Measurements from ENCODE around the gene TULP4.

Gene TULP4

GRCh38 chr6:158358450-158359077 lies 46.3 kb downstream of the TULP4 start:
- no peak for DNase-seq (ENCODE audit: low read depth)

GRCh38 chr6:158361068-158361467 lies 48.8 kb downstream of the TULP4 start:
- DNase-seq (ENCODE audit: low read depth): no peak

- DNase-seq (ENCODE audit: low read depth): no peak
These were observed 49.9 kb downstream of the TULP4 start for GRCh38 chr6:158361961-158362669.

- DNase-seq (ENCODE audit: low read depth): no peak
These were observed 54.1 kb downstream of the TULP4 start for GRCh38 chr6:158366363-158366762.

GRCh38 chr6:158367816-158368215 lies 55.6 kb downstream of the TULP4 start:
- DNase-seq (ENCODE audit: low read depth): no peak

- DNase-seq (ENCODE audit: low read depth): no peak
These were observed 57.0 kb downstream of the TULP4 start for GRCh38 chr6:158369241-158369640.

DNA sequence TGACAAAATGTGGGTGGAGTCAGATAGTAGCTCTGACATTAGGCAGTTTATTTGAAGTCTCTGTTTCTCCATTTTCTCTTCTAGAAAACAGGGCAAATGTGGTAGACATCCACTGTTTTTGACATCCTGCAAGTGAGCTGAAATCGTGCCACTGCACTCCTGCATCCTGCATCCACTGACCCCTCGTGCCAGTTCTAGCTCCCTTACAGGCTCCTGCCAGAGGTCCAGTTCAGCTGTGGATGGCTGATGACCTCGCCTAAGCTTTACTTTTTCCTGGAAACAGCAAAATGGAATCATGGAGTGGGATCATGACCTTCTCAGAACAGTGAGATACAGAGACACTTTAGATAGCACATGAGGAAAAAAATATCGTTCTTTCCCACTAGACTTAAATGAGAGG lies 58.5 kb downstream of the TULP4 start:
- no peak for DNase-seq (ENCODE audit: low read depth)

DNA sequence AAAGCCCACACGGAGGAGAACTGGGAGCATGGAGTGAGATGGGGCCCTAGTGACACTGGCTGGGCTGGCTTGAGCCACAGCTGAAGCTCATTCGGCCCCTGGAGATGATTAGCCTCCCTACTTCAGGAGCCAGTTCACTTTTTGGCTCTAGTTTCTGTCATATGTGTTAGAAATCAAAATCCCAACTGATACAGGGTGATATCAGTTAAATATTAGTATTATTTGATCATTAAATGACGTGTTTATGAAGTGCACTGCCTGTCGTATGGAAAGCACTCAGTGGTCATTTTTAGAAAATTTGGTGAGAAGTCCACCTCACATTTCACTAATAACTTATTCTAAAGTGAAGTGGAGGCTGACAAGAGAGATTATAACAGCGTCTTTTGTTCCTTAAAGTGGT lies 59.0 kb downstream of the TULP4 start:
- no peak for DNase-seq (ENCODE audit: low read depth)

DNA sequence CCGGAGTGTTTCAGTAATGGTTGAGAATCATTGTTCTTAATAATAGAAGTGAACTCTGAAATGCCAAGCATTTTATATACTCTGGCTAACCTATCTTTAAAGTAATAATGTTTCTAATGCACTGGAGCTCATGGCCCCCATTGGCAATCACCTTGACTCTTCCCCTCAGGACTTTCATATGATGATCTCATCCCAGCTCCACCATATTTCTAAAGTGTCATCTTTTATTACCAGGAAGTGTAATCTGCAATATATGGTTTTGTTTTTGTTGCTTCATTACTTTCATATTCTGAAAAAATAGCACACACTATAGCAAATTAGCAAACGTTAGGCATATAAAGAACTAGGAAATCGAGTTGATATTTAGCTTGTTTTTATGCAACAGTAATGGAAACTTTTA lies 60.3 kb downstream of the TULP4 start:
- DNase-seq (ENCODE audit: low read depth): no peak

DNA sequence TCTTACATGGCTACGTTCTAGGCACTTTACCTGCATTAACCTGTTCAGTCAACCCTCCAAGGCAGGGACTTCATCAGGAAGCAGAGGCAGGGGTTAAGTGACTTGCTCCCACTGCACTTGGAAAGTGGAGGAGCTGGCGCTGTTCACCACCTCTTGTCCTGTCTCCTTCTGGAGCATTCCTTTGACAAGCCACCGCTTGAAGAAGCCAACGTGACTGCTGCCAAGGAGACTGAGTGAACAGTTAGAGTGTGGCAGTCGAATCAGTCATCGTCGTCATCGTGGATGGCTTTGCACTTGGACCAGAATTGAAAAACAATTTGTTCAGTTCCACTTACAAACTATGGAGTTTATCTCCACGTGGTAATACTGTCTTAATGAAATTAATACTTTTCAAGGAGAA lies 60.9 kb downstream of the TULP4 start:
- DNase-seq (ENCODE audit: low read depth): no peak

- DNase-seq (ENCODE audit: low read depth): no peak
These were observed 61.8 kb downstream of the TULP4 start for GRCh38 chr6:158374020-158374419.

GRCh38 chr6:158376631-158377081 lies 64.4 kb downstream of the TULP4 start:
- DNase-seq (ENCODE audit: low read depth): no peak

DNA sequence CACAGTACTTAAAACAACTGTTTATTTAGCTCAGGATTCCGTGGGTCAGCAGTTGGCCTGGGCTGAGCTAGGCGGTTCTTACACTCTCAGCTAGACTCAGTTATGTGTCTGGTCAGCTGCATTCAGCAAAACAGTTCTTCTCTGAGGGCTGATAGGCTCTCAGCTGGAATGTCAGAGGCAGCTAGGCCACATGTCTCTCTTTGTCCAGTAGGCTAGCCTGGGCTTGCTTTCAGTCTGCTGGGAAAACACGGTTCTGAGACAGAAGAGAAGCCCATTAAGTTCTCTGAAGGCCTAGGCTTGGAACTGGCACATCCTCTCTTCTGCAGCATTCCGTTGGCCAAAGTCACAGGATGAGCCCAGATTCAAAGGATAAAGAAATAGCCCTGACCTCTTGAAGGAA lies 65.6 kb downstream of the TULP4 start:
- DNase-seq (ENCODE audit: low read depth): no peak

DNA sequence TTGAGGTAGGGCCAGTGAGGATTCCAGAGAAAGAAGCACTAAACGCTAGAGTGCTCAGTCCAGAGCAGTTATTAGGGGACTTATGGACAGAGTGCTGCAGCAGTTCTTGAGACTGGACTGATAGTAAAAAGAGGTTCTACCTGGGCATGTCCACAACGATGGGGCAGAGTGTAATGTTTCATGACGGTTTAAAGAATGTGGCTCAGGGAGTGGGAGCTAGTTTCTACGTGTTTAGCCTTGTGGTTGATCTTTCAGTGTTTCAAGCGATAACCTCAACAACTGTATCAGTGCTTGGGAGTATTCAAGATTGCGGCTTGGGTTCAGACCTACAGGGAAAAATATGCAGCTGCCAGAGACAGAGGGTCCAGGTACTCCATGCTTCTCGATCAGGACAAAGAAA lies 67.1 kb downstream of the TULP4 start:
- no peak for DNase-seq (ENCODE audit: low read depth)

DNA sequence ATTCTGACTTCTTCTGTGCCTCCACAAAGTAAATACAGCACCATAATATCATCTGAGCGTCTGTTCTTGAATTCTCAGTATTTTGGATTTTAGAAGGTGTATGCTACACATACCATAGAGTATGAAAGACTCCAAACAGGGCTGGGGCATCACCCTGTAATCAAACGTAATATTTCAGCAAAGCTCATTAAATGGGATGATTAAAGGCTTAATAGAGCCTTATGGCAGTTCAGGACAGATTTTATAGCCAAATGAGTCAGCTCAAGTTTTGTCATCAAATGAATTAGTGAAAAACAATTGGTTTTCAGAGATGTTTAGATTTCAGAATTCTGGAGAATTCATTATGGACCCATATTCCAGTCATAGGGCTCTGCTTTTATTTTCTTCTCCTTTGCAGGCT lies 68.9 kb downstream of the TULP4 start:
- DNase-seq (ENCODE audit: low read depth): no peak

DNA sequence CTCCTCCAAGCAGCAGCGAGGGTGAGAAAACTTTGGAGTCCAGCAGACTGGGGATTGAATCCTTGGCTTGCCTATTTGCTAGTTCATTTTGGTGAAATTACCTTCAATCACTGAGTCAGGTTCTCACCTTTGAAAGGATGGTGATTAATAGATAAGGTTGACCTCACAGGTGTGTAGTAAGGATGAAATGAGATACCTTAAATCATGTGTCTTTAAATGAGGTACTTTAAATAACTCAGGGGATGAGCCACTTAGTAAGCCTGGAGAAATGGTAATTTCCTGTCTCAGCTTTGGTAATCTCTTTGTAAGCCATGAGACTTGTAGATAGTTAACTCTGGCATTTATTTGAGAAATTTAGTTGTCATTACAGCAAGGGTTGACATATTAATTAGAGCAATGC lies 70.2 kb downstream of the TULP4 start:
- no peak for DNase-seq (ENCODE audit: low read depth)

GRCh38 chr6:158383057-158383456 lies 70.8 kb downstream of the TULP4 start:
- DNase-seq (ENCODE audit: low read depth): no peak

DNA sequence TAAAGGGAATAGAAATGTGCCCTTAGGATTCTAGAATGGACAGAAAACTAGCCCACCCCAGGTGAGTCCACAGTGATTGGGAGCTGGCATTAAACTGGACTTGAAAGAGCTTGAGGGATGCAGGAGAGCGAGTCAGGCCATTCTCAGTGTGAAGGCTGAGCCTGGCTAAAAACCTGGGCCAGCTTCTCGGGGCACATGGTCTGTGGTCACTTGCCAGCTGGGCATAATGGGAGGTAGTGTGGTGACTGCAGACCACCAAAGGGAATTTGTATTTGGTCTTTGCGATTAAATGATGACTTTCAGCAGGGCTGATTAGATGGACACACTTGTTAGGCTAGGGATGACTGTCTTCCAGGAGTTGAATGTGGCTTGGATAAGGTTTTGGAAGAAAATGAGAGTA lies 71.3 kb downstream of the TULP4 start:
- no peak for DNase-seq (ENCODE audit: low read depth)

GRCh38 chr6:158384671-158385110 lies 72.4 kb downstream of the TULP4 start:
- DNase-seq (ENCODE audit: low read depth): no peak

DNA sequence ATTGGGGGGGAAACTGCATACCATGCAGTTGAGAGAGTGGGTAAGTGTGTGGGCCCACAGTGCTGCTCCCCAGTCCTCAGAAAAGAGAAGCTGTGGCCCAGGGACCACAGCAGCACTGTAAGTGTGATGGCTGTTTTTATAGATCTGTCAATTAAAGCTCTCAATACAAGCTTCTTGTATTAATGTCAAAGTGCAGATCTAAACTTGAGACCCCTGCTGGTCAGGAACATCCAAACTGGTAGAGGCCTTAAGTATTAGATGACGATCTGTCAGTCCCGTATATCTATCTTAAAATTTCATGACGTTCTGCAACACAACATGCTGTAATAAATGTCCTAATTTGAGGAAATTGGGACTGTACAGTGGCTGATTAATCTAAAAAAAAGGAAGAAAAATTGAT lies 74.8 kb downstream of the TULP4 start:
- no peak for DNase-seq (ENCODE audit: low read depth)

GRCh38 chr6:158387578-158387977 lies 75.3 kb downstream of the TULP4 start:
- no peak for DNase-seq (ENCODE audit: low read depth)

GRCh38 chr6:158388727-158389126 lies 76.5 kb downstream of the TULP4 start:
- no peak for DNase-seq (ENCODE audit: low read depth)

DNA sequence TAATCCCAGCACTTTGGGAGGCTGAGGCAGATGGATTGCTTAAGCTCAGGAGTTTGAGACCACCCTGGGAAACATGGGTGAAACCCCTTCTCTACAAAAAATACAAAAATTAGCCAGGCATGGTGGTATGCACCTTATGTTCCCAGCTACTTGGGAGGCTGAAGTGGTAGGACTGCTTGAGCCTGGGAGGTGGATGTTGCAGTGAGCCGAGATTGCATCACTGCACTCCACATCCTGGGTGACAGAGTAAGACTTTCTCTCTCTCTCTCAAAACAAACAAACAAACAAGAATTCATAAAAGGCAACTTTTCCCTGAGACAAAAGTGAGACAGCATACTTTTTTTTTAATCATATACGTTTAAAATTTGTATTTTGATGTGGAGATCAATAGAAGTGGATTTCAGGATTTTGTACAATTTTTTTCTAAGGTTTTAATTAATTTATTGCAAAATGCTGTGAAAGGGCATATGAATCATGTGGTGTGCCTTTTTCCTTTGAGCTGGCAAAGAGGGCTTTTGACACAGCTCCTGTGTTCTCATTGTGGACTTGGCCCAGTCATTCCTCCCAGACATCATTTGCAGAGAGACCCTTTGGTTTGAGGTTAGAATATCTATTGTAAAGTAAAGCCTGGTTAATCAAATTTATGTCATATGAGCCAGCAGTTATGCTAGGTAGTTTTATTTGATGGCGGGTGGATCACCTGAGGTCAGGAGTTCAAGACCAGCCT lies 77.1 kb downstream of the TULP4 start:
- DNase-seq (ENCODE audit: low read depth): no peak

Data from T-helper 22 cell (primary cell).